AG08395 (cell line): ENCODE measurements around the gene IFI30.

Experiments used
- DNase-seq: peaks from one replicate; pipeline ENCODE4 v3.0.0; 2012; ENCODE audit warnings: mixed read lengths, low spot score

Gene IFI30

DNA sequence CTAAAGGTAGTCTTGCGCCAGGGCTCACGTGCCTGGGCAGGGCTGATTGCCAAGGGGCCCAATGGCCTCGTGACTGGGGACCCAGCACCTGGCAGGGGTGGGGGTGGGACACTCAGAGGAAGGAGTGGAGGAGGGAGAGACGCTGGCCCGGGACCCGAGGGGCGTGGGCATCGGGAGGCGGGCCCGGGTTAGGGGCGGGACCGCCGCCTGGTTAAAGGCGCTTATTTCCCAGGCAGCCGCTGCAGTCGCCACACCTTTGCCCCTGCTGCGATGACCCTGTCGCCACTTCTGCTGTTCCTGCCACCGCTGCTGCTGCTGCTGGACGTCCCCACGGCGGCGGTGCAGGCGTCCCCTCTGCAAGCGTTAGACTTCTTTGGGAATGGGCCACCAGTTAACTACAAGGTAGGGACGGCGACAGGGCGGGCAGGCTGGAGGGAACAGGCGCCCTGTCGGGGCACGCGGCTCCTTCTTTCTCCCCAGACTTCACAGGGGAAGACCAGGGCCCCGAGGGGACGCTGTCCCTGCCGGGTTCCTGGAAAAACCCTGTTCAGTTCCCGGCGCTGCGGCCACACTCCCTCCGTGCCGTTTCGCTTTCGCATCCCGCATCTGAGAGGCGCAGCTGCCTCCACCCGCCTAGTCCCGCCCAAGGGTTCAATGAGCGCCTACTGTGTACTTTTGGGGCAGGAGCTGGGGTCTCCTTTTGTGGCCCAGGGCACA lies at the start of gene IFI30:
IFI30 (plus strand) TSS at position 242 of the 717 bp plus-strand sequence; CDS start at position 271, 29 bp downstream.
- peak; percentile 78 for DNase-seq

- no peak for DNase-seq
Observed at GRCh38 chr19:18123819-18124218, 49.8 kb upstream of the IFI30 start.

GRCh38 chr19:18126097-18126496 lies 47.5 kb upstream of the IFI30 start:
- no peak for DNase-seq

- peak; percentile 18 for DNase-seq
Observed at GRCh38 chr19:18128044-18128443, 45.6 kb upstream of the IFI30 start.

DNA sequence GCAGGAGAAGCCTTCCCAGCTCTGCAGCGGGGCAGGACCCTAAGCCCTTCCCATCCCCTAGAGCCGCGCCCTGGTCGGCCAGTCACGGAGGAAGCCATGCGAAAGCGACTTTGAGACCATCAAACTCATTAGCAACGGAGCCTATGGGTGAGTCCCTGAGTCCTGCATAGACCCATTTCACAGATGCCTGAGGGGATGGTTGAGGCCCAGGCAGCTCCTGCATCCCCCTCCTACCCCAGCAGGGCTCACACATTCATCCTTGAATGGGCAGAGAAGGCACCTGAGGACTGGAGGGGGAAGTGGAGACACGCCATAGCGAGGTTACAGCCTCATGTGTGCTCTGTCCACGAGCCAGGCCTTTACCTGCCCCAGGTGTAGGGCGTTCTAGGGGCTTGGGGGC lies 44.8 kb upstream of the IFI30 start:
- no peak for DNase-seq

- DNase-seq: no peak
Observed at GRCh38 chr19:18130523-18131242, 42.9 kb upstream of the IFI30 start.

DNA sequence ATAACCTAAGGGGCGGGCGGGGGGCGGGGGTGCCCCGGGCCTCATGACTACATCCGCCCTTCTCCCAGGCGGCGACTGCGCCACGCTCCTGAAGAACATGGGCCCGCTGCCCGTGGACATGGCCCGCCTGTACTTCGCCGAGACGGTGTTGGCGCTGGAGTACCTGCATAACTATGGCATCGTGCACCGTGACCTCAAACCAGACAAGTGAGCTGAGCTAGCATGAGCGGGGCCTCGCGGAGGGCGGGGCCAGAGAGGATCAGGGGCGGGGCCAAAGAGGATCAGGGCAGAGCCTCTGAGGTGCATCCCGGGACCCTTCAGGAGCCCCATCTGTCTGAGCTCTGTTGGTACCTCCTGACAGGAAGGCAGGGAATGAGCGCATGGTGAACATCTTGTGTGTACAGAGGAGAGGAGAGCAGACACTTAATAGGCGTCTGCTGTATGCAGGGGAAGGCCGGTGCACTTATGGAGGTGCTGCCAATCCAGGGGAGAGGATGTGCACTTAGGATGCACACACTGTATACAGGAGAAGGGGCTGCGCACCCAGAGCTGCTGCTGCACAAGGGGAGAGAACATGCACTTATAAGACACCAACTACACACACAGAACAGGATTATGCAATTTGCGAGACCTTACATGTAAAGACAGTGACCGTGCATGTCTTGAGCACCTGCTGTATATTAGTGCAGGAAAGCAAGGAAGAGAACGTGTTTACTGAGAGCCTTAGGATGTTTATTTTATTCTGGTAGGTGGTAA lies 41.6 kb upstream of the IFI30 start:
- no peak for DNase-seq

GRCh38 chr19:18135712-18136584 lies 37.7 kb upstream of the IFI30 start:
- no peak for DNase-seq

DNA sequence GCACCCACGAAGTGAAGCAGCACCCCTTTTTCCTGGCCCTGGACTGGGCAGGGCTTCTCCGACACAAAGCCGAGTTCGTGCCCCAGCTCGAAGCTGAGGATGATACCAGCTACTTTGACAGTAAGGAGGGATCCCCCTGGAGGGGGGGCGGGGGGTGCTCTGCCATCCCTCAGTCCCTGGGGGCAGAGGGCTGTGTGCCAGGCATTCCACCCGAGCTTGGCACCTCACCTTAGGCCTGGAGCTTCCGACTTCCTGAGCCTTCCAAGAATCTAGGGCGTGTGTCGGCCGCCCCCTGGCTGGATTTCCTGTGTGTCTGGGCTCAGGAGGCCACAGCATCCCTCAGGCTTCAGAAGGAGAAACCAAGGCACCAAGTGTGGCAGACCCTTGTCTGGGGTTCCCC lies 36.4 kb upstream of the IFI30 start:
- DNase-seq: no peak

DNA sequence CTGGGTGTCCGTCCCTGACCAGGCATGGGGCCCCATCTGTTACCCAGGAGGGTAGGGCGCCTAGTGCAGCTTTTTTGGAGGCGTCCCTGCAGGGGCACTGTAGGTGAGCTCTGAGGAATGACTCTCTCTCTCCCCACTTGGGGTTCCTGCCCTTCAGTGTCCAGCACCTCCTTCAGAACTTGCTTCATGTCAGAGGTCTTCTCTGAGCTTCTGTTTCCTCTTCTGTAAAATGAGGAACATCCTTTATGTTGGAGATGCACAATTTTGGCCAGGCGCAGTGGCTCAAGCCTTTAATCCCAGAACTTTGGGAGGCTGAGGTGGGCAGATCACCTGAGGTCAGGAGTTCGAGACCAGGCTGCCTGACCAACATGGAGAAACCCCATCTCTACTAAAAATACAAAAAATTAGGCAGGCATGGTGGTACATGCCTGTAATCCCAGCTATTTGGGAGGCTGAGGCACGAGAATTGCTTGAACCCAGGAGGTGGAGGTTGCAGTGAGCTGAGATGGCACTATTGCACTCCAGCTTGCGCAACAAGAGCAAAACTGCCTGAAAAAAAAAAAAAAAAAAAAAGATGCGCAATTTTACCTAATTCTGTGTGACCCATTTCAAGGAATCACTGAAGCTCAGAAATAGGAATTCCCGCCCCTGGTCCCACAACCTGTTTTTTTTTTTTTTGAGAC lies 35.8 kb upstream of the IFI30 start:
- DNase-seq: no peak

DNA sequence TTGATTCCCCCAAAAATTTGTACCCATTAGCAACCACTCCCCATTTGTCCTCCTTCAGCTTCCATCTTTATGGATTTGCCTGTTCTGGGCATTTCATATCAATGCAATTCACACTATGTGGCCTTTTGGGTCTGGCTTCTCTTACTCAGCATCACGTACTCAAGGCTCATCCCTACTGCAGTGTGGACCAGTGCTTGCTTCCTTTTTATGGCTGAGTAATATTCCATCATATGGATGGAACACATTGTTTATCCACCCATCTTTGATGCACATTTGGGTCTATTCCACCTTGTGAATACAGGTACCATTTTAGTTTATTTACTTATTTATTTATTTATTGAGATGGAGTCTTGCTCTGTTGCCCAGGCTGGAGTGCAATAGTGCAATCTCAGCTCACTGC lies 33.1 kb upstream of the IFI30 start:
- DNase-seq: no peak

DNA sequence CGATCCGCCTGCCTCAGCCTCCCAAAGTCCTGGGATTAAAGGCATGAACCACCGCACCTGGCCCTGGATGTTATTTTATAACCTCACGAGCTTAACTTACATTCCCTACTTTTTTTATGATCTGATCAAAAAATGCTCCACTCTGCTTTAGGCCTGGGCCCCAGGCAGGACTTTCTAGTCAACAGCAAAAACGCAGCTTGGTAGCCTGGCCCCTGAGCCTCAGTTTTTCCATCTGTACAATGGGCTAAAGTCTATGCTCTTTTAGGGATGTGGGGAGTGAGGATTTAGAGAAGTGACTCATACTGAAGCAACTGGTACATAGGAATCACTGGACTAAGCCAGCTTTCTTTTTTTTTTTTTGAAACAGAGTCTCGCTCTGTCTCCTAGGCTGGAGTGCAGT lies 32.6 kb upstream of the IFI30 start:
- peak; percentile 19 for DNase-seq

DNA sequence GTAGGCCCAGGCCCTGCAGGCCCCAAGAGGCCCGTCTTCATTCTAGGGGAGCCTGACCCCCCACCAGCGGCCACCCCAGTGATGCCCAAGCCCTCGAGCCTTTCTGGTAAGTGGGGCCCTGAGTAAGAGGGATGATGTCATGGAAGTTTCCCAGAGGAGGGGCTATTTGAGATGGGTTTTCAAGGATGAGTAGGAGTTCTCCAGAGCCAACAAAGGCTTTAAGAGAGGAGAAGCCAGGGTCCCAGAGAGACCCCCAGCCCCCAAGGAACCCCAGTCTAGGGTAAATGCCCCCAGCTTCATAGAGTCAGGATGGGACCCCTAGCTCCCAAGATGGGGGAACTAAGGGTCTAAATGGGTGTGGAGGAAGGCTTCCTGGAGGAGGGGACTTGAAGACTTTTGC lies 29.7 kb upstream of the IFI30 start:
- DNase-seq: no peak

DNA sequence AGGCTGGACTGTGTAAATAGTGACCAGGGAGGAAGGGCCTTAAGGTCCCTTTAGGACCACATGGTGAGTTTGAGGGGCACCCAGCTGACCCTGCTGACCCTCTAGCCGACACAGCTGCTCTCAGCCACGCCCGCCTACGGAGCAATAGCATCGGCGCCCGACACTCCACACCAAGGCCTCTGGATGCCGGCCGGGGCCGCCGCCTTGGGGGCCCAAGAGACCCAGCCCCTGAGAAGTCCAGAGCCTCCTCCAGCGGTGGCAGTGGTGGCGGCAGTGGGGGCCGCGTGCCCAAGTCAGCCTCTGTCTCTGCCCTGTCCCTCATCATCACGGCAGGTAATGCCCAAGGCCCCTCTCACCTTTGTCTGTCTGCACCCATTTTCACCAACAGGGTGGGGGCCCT lies 29.3 kb upstream of the IFI30 start:
- no peak for DNase-seq

DNA sequence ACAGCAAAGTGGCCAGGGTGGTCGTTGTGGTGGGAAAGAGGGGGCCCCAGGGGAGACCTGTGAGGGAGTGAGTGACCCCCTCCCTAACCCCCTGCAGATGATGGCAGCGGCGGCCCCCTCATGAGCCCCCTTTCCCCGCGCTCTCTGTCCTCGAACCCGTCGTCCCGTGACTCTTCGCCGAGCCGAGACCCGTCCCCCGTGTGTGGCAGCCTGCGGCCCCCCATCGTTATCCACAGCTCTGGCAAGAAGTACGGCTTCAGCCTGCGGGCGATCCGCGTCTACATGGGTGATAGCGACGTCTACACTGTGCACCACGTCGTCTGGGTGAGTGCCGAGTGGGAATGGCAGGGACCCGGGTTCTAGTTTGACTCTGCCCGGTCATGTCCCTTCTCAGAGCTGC lies 28.7 kb upstream of the IFI30 start:
- no peak for DNase-seq

DNA sequence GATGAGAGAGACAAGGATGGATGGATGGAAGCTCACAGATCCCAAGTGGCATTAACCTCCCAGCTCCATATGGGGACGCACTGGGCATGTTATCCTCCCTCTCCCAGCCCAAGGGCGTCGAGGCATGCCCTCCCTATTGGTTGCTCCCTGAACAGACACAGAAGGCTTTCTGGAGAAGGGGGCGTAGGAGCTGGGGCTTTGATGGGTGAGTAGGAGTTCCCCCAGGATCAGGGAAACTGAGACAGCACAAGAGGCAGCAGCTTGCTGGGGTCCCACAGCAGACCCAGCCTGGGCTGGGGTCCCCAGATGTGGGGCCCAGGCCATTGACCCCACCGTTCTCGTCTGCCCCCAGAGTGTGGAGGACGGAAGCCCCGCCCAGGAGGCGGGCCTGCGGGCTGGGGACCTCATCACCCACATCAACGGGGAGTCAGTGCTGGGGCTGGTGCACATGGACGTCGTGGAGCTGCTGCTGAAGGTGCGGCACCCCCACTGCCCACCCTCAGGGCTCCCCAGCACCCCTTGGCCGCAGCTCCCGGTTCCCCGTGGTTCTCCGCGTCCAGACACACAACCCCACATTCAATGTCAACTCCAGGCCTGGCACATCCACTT lies 28.1 kb upstream of the IFI30 start:
- DNase-seq: no peak

GRCh38 chr19:18147396-18147795 lies 26.2 kb upstream of the IFI30 start:
- no peak for DNase-seq

DNA sequence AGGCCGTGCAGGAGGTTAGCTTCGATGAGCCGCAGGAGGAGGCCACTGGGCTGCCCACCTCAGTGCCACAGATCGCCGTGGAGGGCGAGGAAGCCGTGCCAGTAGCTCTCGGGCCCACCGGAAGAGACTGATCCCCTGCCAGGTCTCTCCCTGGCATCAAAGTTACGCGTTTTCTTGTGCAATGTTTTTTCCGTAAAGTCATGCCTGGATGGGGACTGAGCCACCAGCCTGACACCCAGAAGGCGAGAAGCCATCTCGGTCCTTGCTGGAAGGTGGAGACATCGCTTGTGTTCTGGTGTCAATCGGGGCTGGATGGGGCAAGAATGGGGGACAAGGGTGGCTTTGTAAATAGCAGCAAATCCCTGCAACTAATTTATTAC lies 24.0 kb upstream of the IFI30 start:
- no peak for DNase-seq

DNA sequence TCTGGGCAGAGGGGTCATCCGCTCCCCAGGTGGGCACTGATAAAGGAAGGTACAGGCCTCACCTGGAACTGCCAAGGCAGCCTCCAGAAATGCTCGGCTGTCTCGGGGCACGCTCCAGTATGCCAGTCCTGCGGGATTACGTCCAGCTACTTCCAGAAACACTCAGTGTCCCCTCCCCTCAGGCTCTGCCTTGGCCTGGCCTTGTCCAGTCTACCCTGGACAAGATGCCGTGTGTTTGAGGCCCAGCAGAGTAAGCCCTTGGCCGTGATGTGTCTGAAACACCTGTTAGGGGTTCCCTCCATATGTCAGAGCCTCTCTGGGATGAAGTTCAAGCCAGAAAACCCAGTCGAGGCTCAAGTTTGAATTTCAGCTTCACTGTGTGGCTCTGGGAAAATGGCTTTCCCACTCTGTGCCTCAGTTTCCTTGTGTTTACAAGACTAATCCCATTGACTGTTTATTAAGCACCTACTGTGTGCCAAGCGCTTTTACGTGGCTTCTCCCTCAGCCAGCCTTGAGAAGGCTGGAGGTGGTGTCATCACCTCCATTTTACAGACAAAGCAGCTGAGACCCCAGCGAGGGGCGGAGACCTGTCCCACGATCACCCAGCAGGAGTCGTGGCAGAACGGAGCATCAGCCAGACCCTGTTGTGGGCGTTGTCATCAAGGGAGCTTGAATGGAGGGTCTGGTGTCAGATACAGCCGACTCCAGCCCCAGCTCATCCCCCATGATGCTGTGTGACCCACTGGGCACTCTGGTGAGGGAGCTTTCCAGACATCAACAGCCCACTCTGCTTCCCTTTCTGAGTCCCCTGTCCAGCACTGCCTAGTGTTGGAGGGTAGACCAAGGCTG lies 22.6 kb upstream of the IFI30 start:
- DNase-seq: no peak

GRCh38 chr19:18152442-18152816 lies 21.2 kb upstream of the IFI30 start:
- DNase-seq: peak; percentile 98
